Keratinocyte (primary cell): ENCODE results near the gene GCM1.

Source experiments
- EZH2 ChIP-seq: IDR thresholded peaks from one replicate; pipeline ENCODE4 v1.6.1; 2012; ENCODE audit warnings: inconsistent platforms, mild to moderate bottlenecking, low read length, moderate library complexity
- TF ChIP-seq, protein P1 (sequence below), 3 experiments: IDR thresholded peaks in 1 of 3; conservative IDR thresholded peaks in 1 of 3; optimal IDR thresholded peaks in 1 of 3; 2 replicates in 2 of 3; 3 replicates in 1 of 3; pipeline versions ENCODE3 to v1.5.1; 2011; ENCODE audit warnings: low read length in 3 of 3, mild to moderate bottlenecking in 3 of 3, moderate library complexity in 2 of 3, control low read depth in 1 of 3, inconsistent platforms in 1 of 3; ENCODE audit not compliant: insufficient read depth in 2 of 3; ENCODE audit errors: extremely low read depth in 1 of 3

- TF ChIP-seq, protein P1, sequence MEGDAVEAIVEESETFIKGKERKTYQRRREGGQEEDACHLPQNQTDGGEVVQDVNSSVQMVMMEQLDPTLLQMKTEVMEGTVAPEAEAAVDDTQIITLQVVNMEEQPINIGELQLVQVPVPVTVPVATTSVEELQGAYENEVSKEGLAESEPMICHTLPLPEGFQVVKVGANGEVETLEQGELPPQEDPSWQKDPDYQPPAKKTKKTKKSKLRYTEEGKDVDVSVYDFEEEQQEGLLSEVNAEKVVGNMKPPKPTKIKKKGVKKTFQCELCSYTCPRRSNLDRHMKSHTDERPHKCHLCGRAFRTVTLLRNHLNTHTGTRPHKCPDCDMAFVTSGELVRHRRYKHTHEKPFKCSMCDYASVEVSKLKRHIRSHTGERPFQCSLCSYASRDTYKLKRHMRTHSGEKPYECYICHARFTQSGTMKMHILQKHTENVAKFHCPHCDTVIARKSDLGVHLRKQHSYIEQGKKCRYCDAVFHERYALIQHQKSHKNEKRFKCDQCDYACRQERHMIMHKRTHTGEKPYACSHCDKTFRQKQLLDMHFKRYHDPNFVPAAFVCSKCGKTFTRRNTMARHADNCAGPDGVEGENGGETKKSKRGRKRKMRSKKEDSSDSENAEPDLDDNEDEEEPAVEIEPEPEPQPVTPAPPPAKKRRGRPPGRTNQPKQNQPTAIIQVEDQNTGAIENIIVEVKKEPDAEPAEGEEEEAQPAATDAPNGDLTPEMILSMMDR (optimal IDR thresholded peaks at IDR 0.05 in 1 of 3, IDR thresholded peaks at IDR 0.05 in 1 of 3, conservative IDR thresholded peaks at IDR 0.05 in 1 of 3; ENCODE audit: extremely low read depth in 1 of 3, insufficient read depth in 2 of 3, low read length in 3 of 3), result peak in 1 of 3 experiments; percentile 25
- TF ChIP-seq EZH2, result no peak
Measured at GRCh38 chr6:53159558-53159957, 10.9 kb upstream of the GCM1 start.
